Measurements from ENCODE around the gene RNASE4.
A peak's percentile ranks its signal among the peaks of the same experiment; 100 is the strongest.

Gene RNASE4

DNA sequence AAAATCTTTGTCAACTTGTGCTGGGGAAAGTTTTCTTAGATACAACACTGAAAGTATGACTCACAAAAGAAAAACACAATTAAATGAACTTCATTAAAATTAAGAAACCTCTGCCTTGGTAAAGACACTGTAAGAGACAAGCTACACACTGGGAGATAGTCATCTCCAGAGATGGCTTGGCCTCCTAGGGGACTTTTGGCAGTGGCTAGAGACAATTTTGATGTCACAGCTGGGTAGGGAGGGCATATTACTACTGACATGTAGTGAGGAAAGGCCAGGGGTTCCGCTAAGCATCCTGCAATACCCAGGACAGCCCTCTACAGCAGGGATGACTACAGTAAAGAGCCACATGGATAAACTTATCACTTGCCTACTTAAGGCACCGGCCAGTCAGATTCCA, 8.7 kb upstream of the RNASE4 start:
- no peak for DNase-seq (ENCODE audit: low read depth)

DNA sequence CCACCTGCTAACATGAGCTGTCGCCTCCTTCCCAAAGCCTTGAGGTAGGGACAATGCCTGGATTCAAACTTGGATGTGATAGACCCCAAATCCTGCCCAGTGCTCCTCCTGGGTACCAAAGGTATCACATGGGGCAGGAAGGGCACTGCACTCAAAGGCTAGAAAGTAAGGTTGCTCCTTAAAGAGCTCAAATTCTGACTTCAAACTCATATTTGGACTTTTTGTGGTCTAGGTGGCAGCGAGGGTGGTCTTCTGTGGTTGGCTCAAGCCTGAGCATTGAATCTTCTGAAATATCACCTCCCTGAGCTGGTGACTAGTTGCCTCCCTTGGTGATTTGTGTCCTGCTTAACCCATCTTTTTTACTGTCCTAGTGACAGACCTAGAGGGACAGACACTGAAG, 8.3 kb upstream of the RNASE4 start:
- no peak for DNase-seq (ENCODE audit: low read depth)

DNA sequence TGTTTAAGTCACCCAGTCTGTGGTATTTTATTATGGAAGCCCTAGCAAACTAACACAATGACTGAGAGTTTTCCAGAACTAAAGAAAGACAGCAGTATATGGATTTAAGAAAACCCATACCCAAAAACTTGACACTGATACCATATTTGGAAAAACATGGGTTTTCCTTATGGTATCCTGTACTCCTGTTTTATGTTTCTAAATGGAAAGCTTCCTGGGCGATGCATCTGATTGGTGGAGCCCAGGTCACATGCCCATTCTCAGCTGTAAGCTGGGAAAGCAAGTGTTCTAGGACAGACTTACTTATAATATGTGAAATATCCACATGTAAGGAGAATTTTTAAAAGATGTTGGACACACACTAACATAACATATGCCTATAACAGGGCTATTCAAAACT, 4.5 kb upstream of the RNASE4 start:
- no peak for DNase-seq (ENCODE audit: low read depth)

DNA sequence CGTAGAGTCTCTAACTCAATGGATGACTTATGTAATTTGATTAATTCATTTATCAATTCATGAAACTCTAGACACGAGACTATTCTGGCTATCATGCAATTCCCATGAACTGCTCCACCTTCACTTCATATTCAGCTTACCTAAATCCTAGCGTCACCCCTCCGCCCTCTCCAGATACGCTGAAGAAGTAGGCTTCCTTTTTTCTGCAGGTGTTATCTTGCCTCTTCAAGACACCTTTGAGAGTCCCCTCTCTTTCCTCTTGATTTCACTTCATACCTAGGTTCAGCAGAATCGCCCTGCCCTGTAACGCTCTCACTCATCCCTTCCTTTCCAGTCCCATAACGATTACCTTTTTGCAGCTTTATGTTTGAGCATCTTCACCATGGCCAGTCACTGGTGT, 4.0 kb upstream of the RNASE4 start:
- no peak for DNase-seq (ENCODE audit: low read depth)

DNA sequence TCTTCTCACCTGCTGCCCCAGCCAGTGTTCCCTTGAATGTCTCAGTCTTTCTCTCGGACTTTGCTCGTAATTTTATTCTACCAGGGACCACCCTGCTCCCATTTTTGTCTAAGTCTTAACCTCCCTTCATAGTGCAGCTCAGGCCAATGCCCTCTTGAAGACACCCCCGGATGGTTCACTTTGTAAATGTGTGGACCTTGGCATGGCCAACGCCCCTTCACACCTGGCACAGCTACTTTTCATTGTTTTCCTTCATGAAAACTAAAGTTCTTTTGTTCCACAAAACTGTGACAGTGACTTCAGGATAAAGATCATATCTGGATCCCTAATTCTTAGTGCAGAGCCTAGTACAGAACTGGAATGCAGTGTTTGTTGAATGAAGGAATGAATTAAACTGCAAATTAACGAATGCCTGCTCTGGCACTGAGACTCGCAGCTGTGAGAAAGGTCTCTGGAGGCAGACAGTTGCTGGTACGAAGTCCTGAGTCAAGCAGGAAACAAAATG, 3.5 kb upstream of the RNASE4 start:
- no peak for DNase-seq (ENCODE audit: low read depth)

DNA sequence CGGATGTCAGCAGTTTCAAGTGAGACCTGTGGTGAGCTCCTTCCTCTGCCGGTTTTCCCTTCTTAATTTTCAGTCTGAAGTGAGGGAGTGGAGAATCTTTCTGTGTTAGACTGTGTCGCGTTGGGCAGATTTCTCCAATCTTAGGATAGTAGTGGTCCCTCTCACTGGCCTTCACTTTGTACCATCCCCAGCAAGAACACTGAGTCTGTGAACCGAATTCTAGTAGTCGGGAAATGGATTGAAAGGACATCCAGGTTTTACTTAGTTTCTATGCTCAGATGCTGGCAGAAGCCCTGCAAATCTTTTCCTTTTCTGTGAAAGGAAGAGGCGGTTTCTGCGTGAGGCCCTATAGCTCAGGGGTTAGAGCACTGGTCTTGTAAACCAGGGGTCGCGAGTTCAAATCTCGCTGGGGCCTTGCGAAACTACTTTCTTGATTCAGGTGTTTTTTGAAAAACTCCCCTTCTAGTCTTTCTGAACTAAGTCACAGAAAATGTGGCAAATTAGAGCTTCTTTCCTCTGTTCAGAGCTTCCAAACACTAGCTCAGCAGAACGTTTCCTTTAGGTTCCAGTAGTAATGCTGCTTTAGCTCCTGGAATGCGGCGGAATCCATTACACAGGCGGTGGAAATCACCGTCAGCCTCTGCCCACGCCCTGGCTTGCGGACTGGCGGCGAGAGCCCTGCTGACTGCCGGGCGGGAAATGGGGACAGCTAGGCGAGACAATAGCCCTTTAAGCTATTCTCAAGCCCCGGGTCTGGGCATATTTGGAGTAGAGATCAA, 2.8 kb upstream of the RNASE4 start:
- DNase-seq (ENCODE audit: low read depth): peak; percentile 80

DNA sequence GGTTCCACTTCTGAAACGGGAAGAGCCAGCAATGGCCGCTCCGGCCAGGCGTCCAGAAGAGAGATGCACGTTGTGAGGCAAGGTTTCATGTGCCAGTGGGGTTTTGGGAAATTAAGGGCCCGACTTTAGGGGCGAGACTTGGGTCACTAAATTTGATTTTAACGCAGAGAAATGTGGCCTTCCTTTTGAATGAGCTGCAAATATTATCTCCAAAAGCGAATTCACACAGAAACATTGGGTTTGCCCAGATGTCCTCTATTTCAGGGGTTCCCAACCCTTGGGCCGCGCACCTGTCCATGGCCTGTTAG, 2.3 kb upstream of the RNASE4 start:
- no peak for DNase-seq (ENCODE audit: low read depth)

DNA sequence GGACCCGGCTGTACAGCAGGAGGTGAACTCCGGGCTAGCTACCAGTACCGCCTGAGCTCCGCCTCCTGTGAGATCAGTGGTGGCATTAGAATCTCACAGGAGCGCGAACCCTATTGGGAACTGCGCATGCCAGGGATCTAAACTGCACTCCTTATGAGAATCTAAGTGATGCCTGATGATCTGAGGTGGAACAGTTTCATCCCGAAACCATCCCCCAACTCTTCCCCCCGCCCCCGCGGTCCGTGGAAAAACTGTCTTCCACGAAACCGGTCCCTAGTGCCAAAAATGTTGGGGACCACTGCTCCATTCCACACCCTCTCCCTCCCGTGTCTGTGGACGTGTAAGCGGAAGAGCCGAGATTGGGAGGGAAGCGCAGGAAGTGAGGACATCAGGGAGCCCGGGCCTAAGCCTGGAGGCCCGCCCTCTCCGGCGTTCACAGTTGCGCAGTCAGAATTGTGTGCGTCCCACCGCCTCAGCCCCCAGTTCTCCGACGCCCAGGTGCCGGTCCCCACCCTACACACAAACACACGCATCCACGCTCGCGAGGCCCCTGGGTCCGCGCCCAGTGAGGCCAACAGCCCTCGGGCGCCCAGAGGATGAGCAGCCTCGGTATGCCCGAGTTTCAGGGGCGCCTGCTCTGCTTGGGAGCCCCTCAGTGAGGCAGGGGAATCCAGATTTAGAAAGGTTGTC, 1.8 kb upstream of the RNASE4 start:
- peak; percentile 63 for DNase-seq (ENCODE audit: low read depth)

DNA sequence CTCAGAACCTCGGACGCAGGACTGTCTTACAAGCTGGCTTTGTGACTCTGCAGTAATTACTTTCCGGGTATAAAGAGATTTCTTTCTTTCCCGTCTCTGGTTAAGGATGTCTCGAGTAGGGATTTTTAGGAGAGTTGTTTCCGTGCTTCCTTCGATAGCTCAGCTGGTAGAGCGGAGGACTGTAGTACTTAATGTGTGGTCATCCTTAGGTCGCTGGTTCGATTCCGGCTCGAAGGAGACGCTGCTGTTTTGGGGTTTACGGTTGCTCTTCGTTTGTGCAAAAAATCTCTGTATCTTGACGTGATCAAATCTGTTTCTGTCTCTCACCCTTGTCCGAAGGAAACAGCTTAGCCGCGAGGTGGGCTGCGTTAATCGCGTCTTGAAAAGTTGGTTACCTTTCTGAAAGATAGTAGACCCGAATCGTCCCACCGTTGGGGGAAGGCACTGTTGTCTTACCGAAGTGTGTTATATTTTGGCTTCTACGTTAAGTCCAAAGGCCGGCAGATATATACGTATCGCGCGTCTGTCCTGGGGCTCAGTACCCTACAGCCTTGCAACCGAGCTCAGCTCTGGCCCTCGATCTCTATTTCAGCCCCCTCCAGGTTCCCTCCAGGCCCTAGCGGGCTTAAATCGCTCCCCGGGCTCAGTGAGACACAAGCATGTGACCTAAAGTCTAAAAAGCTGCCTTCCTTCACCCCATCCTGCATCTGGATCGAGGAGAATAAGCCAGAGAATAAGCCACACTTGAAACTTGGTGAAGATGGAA, 1.1 kb upstream of the RNASE4 start:
- DNase-seq (ENCODE audit: low read depth): peak; percentile 56

DNA sequence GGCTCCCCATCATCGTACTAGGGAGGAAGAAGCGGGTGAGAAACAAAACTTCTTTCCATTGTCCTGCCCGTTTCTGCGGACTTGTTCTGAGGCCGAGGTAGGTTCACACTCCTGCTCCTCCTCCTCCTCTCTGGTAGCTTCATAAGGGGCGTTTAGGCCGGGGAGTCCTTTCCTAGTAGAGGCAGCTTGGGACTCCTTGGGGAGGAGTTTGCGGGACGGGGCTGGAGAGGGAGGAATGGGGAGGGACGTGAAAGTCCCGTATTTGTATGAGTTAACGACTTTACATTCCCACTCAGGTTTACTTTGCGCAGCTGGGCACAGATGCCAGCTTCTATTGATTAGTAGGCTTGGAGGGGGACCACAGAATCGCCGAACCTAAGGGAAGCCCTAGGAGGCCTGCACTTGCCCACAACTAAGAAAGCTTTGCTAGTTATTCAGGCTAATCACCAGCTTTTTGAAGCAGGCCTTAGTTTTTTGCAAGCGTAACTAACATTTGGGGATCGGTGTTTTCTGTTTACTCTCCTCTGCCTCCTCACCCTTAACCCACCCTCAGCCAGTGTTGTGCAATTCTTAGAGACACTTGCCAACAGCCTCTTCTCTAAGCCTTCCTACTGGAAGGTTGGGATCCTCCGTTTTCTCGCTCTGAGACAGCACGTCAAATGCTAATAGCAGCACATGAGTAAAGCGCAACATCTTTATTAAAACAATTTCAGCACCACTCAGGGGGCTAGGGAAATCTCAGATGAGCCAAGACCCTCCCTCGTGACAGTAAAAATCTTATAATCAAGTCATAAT, 499 bp downstream of the RNASE4 start:
- DNase-seq (ENCODE audit: low read depth): no peak

DNA sequence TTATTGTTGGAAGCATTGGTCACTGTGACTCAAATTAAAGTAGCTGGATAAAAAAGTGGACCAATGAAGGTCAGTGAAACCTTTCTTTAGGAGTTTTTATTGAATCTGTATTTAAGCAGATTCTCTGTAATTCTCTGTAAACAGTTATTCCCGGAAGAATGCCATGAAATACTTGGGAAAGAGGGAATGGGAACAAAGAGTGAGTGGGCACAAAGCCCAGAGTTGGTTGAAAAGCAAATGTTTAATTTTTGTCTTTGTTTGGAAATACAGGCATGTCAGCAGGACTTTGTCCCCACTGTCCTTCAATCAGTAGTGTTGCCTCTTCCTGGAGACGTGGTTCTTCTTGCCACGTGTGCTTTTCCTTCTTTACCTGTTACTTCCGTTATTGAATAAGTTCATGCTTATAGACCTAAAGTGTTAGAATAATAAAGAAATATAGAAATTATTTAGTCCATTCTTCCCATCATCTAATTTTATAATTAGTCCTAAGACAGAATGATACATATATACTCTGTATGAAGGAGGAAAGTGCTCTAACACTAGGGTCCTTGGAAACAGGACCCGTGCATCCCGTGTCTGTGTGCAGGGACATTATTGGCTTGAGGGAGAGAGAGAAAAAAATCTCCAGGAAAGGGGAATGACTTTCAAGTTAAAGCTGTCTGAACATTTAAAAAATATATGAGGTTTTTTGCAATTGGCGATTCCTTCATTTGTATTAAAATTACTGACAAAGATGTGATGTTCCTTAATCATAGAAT, 2.2 kb downstream of the RNASE4 start:
- no peak for DNase-seq (ENCODE audit: low read depth)

DNA sequence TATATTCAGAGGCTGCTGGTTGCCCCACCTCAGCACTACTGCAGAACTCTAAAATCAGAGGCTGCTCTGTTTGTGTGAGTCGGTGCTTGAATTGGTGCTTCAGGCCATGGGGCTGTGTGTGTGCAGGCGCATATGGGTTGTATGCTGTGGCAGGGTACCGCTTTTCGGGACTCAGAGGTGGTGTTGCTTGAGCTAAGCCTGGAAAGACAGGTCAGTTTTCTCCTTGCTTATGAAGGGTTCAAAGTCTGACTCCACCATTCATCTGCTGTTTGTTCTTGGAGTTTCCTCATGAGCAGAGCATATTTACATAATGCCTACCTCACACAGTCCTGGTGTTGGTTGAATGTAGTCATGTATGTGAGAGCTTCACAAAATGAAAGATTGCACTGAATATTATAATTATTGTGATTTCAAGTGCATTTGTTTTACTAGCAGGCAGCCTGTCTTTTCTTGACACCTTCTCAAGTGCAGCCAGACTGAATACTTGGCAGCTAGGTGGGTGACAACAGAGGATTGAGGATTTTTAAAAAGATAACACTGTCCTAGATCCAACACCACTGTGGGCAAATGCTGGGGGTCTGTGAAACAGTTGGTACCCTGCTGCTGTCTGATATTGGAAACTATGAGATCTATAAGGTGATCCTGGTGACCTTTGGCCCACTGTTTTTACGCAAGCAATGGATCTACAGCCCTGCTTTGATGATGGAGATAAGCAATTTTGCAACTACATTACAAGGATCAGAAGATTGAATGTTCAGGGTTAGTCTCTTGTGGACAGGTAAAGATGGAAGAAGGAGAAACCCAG, 3.2 kb downstream of the RNASE4 start:
- DNase-seq (ENCODE audit: low read depth): no peak

DNA sequence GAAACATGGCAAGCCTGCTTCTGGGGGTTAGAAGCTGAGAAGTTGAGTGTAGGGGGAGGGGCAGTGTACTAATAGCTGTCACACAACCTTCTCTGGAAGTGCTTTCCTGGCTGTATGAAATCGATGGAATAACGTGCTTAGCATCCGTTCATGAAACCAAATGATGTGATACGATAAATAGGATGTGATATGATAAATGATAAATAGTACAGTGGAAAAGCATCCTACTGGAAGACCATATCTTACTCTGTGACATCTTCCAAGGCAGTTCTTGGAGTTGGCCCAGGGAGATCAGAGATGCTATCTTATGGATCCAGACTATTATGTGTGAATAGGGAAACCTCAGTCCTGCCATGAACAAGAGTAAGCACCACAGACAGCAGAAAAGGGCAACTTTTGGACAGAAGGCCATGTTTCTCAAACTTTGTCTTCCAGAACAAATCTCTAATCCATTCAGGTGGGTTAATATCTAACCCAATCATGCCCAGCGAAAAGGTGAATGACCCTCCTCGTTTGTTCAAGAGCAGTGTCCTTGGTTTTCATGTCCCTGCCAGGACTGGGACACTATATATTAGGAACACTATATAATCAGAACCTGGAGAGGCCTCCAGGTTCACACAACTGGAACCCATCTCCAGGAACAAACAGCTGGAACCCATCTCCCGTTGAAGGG, 3.9 kb downstream of the RNASE4 start, which contains the start of gene ANG:
ANG (plus strand) TSS at position 598 of the 673 bp plus-strand sequence. CDS start 4,801 bp downstream, outside the sequence.
- no peak for DNase-seq (ENCODE audit: low read depth)

DNA sequence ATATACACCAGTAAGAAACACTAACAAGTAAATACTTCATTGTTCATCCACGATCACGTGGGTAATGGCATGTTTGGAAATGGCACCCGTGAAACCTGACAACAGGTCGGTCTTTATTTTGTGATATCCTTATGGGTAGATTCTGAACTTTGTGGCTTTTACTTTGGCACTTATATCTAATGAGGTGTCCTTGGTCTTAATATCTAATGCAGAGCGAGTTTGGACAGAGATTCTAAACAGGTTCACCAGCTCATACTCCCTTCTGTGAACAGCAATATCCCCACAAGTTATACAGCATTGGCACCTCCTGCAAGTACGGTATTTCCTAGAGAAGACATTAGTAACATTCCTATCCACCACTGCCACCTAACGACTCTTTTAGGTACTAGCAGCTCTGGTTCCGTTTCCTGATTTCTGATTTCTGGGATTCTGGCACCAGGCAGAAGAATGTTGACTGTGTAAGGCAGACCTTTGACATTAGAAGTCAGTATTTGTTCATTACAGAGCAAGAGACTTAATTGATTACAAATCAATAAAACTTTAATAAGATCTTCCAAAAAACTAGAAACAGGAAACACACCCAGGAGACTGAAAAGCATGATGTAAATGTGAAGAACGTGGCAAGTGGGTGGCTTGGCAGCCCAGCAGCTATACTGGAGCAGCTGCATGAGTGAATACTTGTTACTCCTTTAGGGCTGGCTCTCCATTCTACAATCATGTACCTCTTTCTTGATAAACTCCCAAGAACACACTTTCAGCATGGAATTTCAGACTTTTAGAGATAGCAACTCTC, 6.7 kb downstream of the RNASE4 start:
- DNase-seq (ENCODE audit: low read depth): peak; percentile 14

DNA sequence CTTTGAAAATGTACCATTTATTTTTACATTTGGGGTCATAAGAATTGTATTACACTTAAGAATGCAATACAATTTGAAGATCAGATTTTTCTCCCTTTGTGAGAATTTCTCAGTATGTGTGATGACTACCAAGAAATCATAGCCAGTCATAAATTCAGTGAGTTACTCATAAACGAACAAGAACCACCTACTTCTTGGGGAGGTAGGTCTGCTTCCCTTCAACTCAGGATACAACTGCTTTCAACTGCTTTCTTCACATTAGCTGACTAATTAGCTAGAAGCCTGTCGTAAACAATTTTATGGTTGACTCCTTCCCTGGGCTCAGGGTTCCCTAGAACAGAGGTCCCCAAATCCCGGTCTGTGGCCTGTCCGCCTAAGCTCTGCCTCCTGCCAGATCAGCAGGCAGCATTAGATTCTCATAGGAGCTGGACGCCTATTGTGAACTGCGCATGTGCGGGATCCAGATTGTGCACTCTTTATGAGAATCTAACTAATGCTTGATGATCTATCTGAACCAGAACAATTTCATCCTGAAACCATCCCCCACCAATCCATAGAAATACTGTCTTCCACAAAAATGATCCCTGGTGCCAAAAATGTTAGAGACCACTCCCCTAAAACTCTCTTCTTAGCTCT, 7.9 kb downstream of the RNASE4 start:
- DNase-seq (ENCODE audit: low read depth): no peak

DNA sequence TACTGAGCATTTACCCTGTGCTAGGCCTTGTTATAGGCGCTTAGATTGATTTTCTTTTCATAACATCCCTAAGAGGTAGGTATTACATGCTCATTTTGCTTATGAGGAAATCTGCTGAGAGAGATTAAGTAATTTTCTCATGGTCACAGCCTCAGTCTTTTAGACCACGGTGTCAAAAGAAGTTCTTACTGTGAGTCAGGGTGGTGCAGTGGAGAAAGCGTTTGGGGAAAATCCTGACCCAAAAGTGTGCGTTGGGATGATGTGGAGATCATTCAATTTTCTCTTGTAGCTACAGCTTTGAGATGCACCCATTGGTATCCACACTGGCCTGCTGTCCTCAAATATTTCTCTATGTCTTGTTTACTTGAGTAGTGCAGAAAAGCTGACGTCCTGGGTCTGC, 12.4 kb downstream of the RNASE4 start:
- DNase-seq (ENCODE audit: low read depth): no peak

DNA sequence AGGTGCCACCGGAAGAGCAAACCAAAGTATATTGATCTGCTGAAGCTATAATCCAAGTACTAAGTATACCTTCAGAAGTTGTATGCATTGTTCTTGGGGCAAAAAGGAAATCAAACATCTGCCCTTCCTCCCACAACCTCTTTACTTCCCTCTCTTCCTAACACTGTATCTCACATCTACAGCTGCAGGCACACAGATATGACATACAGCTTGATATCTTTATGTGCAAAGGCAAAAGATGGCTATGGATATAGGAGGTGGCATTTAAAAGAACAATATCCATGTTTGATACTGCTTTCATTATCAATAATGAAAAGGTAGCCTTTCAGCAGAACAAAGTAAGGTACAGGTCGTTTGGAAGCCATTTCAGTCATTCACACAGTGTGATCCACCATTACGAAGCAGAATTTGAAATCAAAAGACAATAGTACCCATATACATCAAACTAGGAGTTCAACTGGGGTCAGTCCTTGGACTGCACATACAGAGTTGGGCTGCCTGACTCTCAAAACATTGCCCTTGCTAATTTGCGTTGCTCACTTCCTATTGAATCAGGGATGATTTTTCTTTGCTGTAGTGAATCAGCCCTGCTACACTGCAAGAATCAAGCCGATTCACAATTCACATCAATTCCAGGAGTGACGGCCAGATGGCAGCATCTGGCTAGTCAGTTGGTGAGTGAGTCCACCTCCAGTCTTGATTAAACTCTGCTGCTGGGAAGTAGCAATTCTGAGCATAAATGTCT, 13.1 kb downstream of the RNASE4 start:
- peak; percentile 48 for DNase-seq (ENCODE audit: low read depth)

DNA sequence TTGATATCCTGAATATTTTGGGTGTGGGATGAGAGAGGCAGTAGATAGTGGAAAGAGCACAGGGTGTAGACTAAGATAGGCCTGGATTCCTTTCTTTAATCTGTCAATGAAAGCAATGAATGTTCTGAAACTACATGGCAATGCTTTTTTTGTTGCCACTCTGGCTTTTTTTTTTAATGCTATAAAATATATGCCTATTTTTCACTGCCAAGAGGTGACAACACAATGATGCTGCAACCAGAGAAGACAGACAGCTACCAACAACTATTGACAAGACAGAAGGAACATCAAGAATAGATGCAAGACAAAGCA, 13.6 kb downstream of the RNASE4 start:
- no peak for DNase-seq (ENCODE audit: low read depth)
